GM12892 (cell line): ENCODE data around the gene ILF3.

Source experiments
- POLR2A ChIP-seq: IDR thresholded peaks from 2 replicates; pipeline ENCODE4 v1.6.1; 2011; ENCODE audit warnings: low read depth, low read length, control low read depth
- POLR2AphosphoS5 ChIP-seq: IDR thresholded peaks from 2 replicates; pipeline ENCODE4 v1.6.1; 2011; ENCODE audit warnings: low read depth, low read length, control low read depth
- TAF1 ChIP-seq: IDR thresholded peaks from 2 replicates; pipeline ENCODE4 v1.6.1; 2011; ENCODE audit warnings: low read depth, mild to moderate bottlenecking, control low read depth, low read length, borderline replicate concordance

GRCh38 chr19:10617409-10618121, 36.6 kb upstream of the ILF3 start:
- TF ChIP-seq POLR2A (no peak), POLR2AphosphoS5 (no peak), TAF1 (no peak)
